Sigmoid colon (tissue), 4 donors: ENCODE results near the gene KIRREL3.

ENCODE experiments used
- POLR2AphosphoS5 ChIP-seq, 4 donors: sonication (generic); formaldehyde crosslinking; IDR thresholded peaks; one replicate each; pipeline ENCODE4 v1.6.1; 2017; ENCODE audit warnings: antibody characterized with exemption in 4 of 4
- TF ChIP-seq, protein P1 (sequence below), 4 experiments: fragments of 450-650 bp in 3 of 4; fragments of 200-600 bp in 1 of 4; IDR thresholded peaks; one replicate each; pipeline ENCODE4 v1.5.1; 2016 to 2019; ENCODE audit warnings: antibody characterized with exemption in 4 of 4, mild to moderate bottlenecking in 3 of 4, moderate library complexity in 2 of 4

DNA sequence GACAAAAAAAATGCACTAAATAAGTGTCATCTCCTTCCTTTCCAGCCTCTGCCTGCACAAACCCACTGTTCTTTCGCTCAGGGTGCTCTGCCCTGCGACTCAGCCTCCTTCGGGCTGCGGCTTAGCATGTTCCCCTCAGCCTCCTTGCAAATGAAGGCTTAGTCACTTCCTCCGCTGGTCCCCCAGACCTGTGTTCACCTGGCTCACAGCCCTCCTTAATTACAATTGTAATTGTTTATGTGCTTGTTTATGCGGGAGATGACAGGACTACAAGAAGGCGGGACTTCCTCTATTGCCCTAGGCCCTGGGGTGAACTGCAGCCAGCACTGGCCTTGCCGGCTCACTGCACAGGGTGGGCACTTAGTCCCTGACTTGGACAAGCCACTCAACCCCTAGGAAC, 303.6 kb downstream of the KIRREL3 start:
- TF ChIP-seq, protein P1, sequence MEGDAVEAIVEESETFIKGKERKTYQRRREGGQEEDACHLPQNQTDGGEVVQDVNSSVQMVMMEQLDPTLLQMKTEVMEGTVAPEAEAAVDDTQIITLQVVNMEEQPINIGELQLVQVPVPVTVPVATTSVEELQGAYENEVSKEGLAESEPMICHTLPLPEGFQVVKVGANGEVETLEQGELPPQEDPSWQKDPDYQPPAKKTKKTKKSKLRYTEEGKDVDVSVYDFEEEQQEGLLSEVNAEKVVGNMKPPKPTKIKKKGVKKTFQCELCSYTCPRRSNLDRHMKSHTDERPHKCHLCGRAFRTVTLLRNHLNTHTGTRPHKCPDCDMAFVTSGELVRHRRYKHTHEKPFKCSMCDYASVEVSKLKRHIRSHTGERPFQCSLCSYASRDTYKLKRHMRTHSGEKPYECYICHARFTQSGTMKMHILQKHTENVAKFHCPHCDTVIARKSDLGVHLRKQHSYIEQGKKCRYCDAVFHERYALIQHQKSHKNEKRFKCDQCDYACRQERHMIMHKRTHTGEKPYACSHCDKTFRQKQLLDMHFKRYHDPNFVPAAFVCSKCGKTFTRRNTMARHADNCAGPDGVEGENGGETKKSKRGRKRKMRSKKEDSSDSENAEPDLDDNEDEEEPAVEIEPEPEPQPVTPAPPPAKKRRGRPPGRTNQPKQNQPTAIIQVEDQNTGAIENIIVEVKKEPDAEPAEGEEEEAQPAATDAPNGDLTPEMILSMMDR (IDR thresholded peaks at IDR 0.05): no peak
- TF ChIP-seq POLR2AphosphoS5 (IDR thresholded peaks at IDR 0.05): no peak
